GM18909 (cell line): ENCODE data around the gene CD79A.
"Not testable (repeated sequence)": the region's sequence is repeated elsewhere in the genome, so short reads cannot be mapped to it uniquely, and the experiment has no call there.

Experiments used
- ATAC-seq: cut with Tn5 transposase; IDR thresholded peaks from one replicate; pipeline ENCODE4 v1.9.1; 2021; ENCODE audit warnings: mild to moderate bottlenecking; ENCODE audit not compliant: unreplicated experiment, poor library complexity

Gene CD79A

GRCh38 chr19:41862445-41862986 lies 14.6 kb upstream of the CD79A start:
- no peak for ATAC-seq

GRCh38 chr19:41863209-41863931 lies 13.7 kb upstream of the CD79A start:
- no peak for ATAC-seq

GRCh38 chr19:41864374-41864773 lies 12.7 kb upstream of the CD79A start:
- no peak for ATAC-seq

GRCh38 chr19:41866284-41866683 lies 10.8 kb upstream of the CD79A start:
- no peak for ATAC-seq

- ATAC-seq, result no peak
Measured at GRCh38 chr19:41868120-41868988, 8.7 kb upstream of the CD79A start.

- no peak for ATAC-seq
Measured at GRCh38 chr19:41868989-41869300, 8.1 kb upstream of the CD79A start.

GRCh38 chr19:41869374-41869955 lies 7.6 kb upstream of the CD79A start:
- ATAC-seq, result no peak

GRCh38 chr19:41870401-41870873 lies 6.6 kb upstream of the CD79A start:
- no peak for ATAC-seq

- peak; percentile 47 for ATAC-seq
Measured at GRCh38 chr19:41871573-41872383, 5.3 kb upstream of the CD79A start.

GRCh38 chr19:41872384-41872774 lies 4.7 kb upstream of the CD79A start:
- ATAC-seq, result no peak

GRCh38 chr19:41872775-41873647 lies 4.1 kb upstream of the CD79A start:
- no peak for ATAC-seq

- ATAC-seq, result not testable (repeated sequence)
Measured at GRCh38 chr19:41875973-41876372, 1.1 kb upstream of the CD79A start.

GRCh38 chr19:41877916-41878905 lies 1.1 kb downstream of the CD79A start:
- ATAC-seq, result no peak

- ATAC-seq, result no peak
Measured at GRCh38 chr19:41879080-41879479, 2.0 kb downstream of the CD79A start.

- no peak for ATAC-seq
Measured at GRCh38 chr19:41879670-41880328, 2.7 kb downstream of the CD79A start.

- ATAC-seq, result no peak
Measured at GRCh38 chr19:41880329-41880708, 3.2 kb downstream of the CD79A start.

GRCh38 chr19:41882568-41883462 lies 5.7 kb downstream of the CD79A start, which contains the start of gene ARHGEF1:
Gene ARHGEF1, plus strand, starts transcription at chr19:41883184. Its CDS starts 4,899 bp downstream, at chr19:41888083.
- no peak for ATAC-seq
